Subcutaneous adipose tissue (tissue), 4 donors: ENCODE data around the gene USP20. TPM values are rescaled to one million over a fixed set of nuclear protein-coding genes. Genes with fewer than 3 reads are reported as not detected.

Source experiments
- CTCF ChIP-seq: fragments of 450-650 bp; IDR thresholded peaks from one replicate; pipeline ENCODE4 v1.5.1; 2016; ENCODE audit warnings: low read depth, mild to moderate bottlenecking, control low read depth, antibody characterized with exemption, moderate library complexity
- total RNA-seq, 4 donors: library from RNA; depleted of rRNA; stranded (reverse); fragments of >200 nt; gene quantifications; one replicate each; pipeline ENCODE4 v1.1.0, GENCODE V29; 2016

Gene USP20
- total RNA-seq, 4 donors from 2014 or later, result 12.1 to 23.7 (median 19.8) TPM

DNA sequence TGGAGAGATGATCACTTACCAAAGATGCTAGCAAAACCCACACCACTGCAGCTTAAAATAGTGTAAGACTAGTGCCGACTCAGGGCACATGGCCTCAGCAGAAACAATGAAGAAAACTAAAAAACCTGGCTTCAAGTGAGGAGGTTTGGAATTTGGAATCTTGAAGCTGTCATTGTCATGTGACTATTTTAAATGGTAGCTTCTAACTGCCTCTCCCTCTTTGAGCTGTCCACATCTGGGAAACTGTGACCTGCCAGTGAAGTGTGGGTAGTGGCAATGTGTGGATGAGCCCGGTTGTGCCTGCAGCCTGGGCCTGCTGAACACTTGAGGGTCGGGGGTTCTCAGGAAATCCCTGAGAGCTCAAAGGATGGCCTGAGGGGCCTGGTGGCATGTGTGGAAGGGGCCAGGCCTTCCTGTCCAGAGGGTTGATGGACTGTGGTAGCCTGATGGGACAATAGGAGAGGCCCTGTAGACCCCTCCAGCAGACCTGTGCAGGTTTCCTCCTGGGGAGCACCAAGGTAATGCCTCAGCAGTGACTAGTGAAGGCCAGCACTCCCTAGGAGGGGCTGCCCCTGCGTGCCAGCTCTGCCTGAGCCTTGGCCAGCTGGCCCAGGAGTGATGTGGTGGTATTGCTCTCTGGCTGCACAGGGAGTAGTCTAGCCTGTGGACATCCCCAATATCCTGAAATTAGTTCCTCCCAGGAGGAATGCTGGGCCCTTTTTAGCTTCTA is 13.6 kb downstream of the USP20 start:
- TF ChIP-seq CTCF, result no peak

DNA sequence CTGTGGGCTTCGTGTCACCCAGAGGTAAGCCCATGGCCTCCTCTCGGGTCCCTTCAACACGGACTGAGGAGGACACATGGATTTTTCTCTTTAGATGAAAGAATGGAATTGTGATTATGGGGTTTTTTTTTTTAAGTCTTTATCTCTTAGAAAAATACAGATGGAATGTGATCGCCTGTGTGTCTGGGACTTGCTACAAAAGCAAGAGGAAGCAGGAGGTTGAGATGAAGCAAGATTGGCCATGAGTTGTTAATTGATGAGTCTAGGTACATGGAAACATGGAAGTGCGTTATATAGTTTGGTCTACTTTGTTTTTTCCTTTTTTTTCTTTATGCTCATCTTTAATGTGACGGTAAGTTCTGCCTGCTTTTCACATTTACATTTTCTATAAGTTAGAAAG is 14.6 kb downstream of the USP20 start:
- TF ChIP-seq CTCF, result no peak

DNA sequence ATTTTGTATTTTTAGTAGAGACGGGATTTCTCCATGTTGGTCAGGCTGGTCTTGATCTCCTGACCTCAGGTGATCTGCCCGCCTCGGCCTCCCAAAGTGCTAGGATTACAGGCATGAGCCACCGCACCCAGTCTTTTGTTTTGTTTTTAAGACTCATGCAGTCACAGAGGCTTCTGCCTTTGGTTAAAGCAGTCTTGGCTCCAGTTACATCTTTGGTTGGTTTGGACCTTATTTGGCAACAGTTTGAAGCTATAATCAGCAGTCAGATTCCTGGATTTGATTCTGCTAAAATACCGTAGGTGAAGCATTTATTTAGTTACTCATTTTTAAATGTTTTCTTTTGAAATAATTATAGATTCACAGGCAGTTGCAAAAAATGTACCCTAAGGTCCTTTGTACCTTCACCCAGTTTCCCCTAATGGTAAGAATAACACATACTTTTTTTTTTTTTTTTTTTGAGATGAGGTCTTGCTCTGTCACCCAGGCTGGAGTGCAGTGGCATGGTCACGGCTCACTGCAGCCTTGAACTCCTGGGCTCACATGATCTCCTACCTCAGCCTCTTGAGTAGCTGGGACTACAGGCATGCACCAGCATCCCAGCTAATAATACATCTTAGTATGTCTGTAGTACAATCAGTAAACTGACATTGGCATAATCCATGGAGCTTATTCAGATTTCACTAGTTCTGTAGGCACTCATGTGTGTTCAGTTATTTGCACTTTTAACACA is 15.7 kb downstream of the USP20 start:
- no peak for TF ChIP-seq CTCF

DNA sequence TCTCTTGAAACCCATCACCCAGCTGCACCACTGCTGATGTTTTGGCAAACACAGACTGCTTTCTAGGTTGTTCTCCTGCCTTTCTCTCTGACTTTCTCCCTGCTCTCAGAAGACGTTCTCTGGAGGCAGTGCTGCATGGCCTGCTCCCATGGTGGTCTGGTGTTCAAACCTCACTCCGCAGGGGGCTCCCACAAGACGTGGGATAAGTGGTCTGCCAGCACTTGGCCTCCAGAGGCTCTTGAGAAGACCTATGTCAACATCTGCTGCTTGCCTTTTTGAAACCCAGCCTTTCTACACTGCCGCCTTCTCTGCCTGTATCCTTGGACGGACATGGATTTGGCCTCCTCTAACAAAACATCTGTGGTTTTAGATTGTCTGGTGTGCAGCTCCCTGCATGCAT is 16.6 kb downstream of the USP20 start:
- TF ChIP-seq CTCF, result no peak

DNA sequence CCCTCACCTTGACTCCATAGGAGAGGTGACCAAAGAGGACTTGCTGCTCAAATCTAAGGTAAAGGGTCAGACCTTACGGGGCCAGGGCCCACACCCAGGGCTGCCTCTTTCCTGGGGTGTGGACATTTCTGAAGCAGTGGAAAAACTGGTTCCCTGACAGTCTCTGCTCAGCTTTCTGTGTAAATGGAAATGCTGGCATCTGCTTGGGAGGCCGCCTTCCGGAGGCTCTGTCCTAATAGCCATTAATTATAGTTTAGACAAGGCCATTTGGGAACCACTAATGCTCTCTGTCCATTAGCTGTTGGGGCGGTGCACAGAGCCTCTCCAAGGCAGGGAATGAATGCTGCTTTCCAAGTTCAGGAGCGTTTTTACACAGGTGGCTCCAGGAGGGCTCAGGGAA is 17.3 kb downstream of the USP20 start:
- TF ChIP-seq CTCF, result no peak

DNA sequence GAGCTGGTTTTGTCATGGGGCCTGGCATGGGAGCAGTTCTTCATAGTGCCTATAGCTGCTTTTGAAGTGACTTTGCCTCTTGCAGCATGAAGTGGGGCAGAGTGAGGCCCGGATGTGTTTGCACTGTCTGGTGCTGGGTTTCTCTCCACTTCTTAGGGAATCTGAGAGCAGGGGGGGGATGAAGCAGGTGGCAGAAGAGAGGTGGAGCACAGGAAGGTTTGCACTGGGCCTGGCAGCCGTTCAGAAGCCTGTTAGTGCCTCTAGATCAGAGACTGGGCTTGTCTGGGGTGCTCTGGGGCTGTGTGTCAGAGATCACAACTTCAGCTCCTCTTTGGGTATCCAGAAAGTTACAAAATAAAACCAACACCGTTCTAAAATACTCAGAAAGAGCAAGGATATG is 18.4 kb downstream of the USP20 start:
- no peak for TF ChIP-seq CTCF

- no peak for TF ChIP-seq CTCF
Observed at GRCh38 chr9:129854588-129855110, 19.4 kb downstream of the USP20 start.
